Mesenchymal stem cell (in vitro differentiated cells and primary cell): Measurements from ENCODE around the gene CDK6.

Experiments
- DNase-seq: peaks from one replicate; pipeline ENCODE4 v3.0.0-alpha.2; 2013
- H2AFZ ChIP-seq: one replicate; pipeline ENCODE4 v1.6.1; 2013; ENCODE audit warnings: low read depth, mild to moderate bottlenecking, control low read depth, inconsistent platforms, low read length, moderate library complexity
- H2AK5ac ChIP-seq: 2 replicates; pipeline ENCODE4 v1.6.1; 2013; ENCODE audit warnings: low read length, moderate library complexity, mild to moderate bottlenecking, inconsistent platforms; ENCODE audit not compliant: severe bottlenecking
- H2BK120ac ChIP-seq: one replicate; pipeline ENCODE4 v1.6.1; 2013; ENCODE audit warnings: low read depth, mild to moderate bottlenecking, inconsistent platforms, low read length, moderate library complexity
- H2BK12ac ChIP-seq, 2 experiments: one replicate each; pipeline ENCODE4 v1.6.1; 2013; ENCODE audit warnings: inconsistent platforms in 2 of 2, low read length in 2 of 2, mild to moderate bottlenecking in 2 of 2, moderate library complexity in 2 of 2, control low read depth in 1 of 2
- H2BK15ac ChIP-seq: one replicate; pipeline ENCODE4 v1.6.1; 2013; ENCODE audit warnings: mild to moderate bottlenecking, low read depth, inconsistent platforms; ENCODE audit not compliant: poor library complexity, severe bottlenecking
- H2BK5ac ChIP-seq: 2 replicates; pipeline ENCODE4 v1.6.1; 2013; ENCODE audit warnings: low read depth, mild to moderate bottlenecking, low read length, control low read depth, inconsistent platforms; ENCODE audit not compliant: poor library complexity, severe bottlenecking
- H3K14ac ChIP-seq, 2 experiments: one replicate each; pipeline ENCODE4 v1.6.1; 2013; ENCODE audit warnings: inconsistent platforms in 2 of 2, low read length in 2 of 2, control low read depth in 1 of 2, mild to moderate bottlenecking in 1 of 2, moderate library complexity in 1 of 2
- H3K18ac ChIP-seq, 2 experiments: one replicate each; pipeline ENCODE4 v1.6.1; 2013; ENCODE audit warnings: inconsistent platforms in 2 of 2, low read length in 2 of 2, control low read depth in 1 of 2, low read depth in 1 of 2, mild to moderate bottlenecking in 1 of 2
- H3K23ac ChIP-seq, 2 experiments: one replicate each; pipeline ENCODE4 v1.6.1; 2013; ENCODE audit warnings: inconsistent platforms in 2 of 2, low read length in 2 of 2, mild to moderate bottlenecking in 2 of 2, moderate library complexity in 2 of 2, control low read depth in 1 of 2
- H3K27ac ChIP-seq: 2 replicates; pipeline ENCODE4 v1.5.1; 2013; ENCODE audit warnings: mild to moderate bottlenecking, moderate library complexity, low read length, control low read depth, inconsistent platforms; ENCODE audit not compliant: poor library complexity, severe bottlenecking
- H3K27me3 ChIP-seq, 2 experiments: 2 replicates each; pipeline versions ENCODE4 v1.6.1 to v1.7.0; 2013; ENCODE audit warnings: low read length in 2 of 2, mild to moderate bottlenecking in 2 of 2, moderate library complexity in 2 of 2, control low read depth in 1 of 2, inconsistent platforms in 1 of 2; ENCODE audit not compliant: control insufficient read depth in 1 of 2, insufficient read depth in 1 of 2
- H3K36me3 ChIP-seq, 2 experiments: 2 replicates each; pipeline versions ENCODE4 v1.6.1 to v1.7.0; 2013; ENCODE audit warnings: low read length in 2 of 2, control low read depth in 1 of 2, inconsistent platforms in 1 of 2, low read depth in 1 of 2, mild to moderate bottlenecking in 1 of 2; ENCODE audit not compliant: insufficient read depth in 2 of 2, control insufficient read depth in 1 of 2
- H3K4ac ChIP-seq, 2 experiments: one replicate each; pipeline ENCODE4 v1.6.1; 2013; ENCODE audit warnings: inconsistent platforms in 2 of 2, low read length in 2 of 2, mild to moderate bottlenecking in 2 of 2, moderate library complexity in 2 of 2, control low read depth in 1 of 2, low read depth in 1 of 2
- H3K4me1 ChIP-seq: 2 replicates; pipeline ENCODE4 v1.6.1; 2013; ENCODE audit warnings: low read depth, low read length, control low read depth; ENCODE audit not compliant: control insufficient read depth, insufficient read depth
- H3K4me2 ChIP-seq: 2 replicates; pipeline ENCODE4 v1.6.1; 2013; ENCODE audit warnings: low read length, mild to moderate bottlenecking, inconsistent platforms; ENCODE audit not compliant: poor library complexity, severe bottlenecking
- H3K4me3 ChIP-seq, 2 experiments: 2 replicates each; pipeline versions ENCODE4 v1.5.1 to v1.7.0; 2013; ENCODE audit warnings: low read length in 2 of 2, mild to moderate bottlenecking in 2 of 2, control low read depth in 1 of 2, low read depth in 1 of 2; ENCODE audit not compliant: insufficient read depth in 1 of 2
- H3K79me1 ChIP-seq: replicated peaks from 2 replicates; pipeline ENCODE4 v1.6.1; 2013; ENCODE audit warnings: mild to moderate bottlenecking, control low read depth, low read length, inconsistent platforms; ENCODE audit not compliant: poor library complexity, severe bottlenecking
- H3K9ac ChIP-seq: 2 replicates; pipeline ENCODE4 v1.7.0; 2013; ENCODE audit warnings: mild to moderate bottlenecking, low read length, moderate library complexity
- H3K9me3 ChIP-seq: 2 replicates; pipeline ENCODE4 v1.7.0; 2013; ENCODE audit warnings: mild to moderate bottlenecking, low read length; ENCODE audit not compliant: control insufficient read depth
- H4K8ac ChIP-seq: one replicate; pipeline ENCODE4 v1.6.1; 2013; ENCODE audit warnings: inconsistent platforms, mild to moderate bottlenecking, low read length, moderate library complexity
- H4K91ac ChIP-seq: one replicate; pipeline ENCODE4 v1.6.1; 2013; ENCODE audit warnings: mild to moderate bottlenecking, low read length, inconsistent platforms
- WGBS: methylation state at CpG from one replicate; pipeline ENCODE4 v1.1.7; 2013; ENCODE audit warnings: mixed read lengths; 5-methylcytosine and 5-hydroxymethylcytosine counted together

Gene CDK6

GRCh38 chr7:92848851-92849250 lies 12.5 kb upstream of the CDK6 start:
- H2BK12ac ChIP-seq, result no peak overlapping the region
- no peak overlapping the region for H2AFZ ChIP-seq
- no peak overlapping the region for H3K4ac ChIP-seq
- H3K14ac ChIP-seq, result no peak overlapping the region
- no peak overlapping the region for H3K4me2 ChIP-seq
- no peak overlapping the region for H3K4me3 ChIP-seq
- no peak overlapping the region for H2BK5ac ChIP-seq
- H3K79me1 ChIP-seq, result no peaks in the 10 kb centered on the region
- H3K36me3 ChIP-seq, result no peaks in the 10 kb centered on the region
- 97% methylated on average over 3 of the region's 3 CpGs for WGBS
- H2AK5ac ChIP-seq, result no peak overlapping the region
- no peak for DNase-seq
- H4K91ac ChIP-seq, result no peak overlapping the region
- H3K18ac ChIP-seq, result no peak overlapping the region
- H3K23ac ChIP-seq, result no peak overlapping the region
- no peak overlapping the region for H4K8ac ChIP-seq
- no peaks in the 10 kb centered on the region for H3K27me3 ChIP-seq
- H3K27ac ChIP-seq, result no peak overlapping the region
- no peak overlapping the region for H2BK120ac ChIP-seq
- H3K4me1 ChIP-seq, result no peaks in the 10 kb centered on the region
- H3K9ac ChIP-seq, result no peak overlapping the region
- H3K9me3 ChIP-seq, result no peaks in the 10 kb centered on the region
- H2BK15ac ChIP-seq, result no peak overlapping the region

- H2BK15ac ChIP-seq, result no peak overlapping the region
- H3K4me3 ChIP-seq, result no peak overlapping the region
- DNase-seq, result no peak
- no peak overlapping the region for H2BK5ac ChIP-seq
- H2AFZ ChIP-seq, result no peak overlapping the region
- no peak overlapping the region for H3K4ac ChIP-seq
- no peak overlapping the region for H3K14ac ChIP-seq
- H3K4me2 ChIP-seq, result no peak overlapping the region
- H3K9ac ChIP-seq, result no peak overlapping the region
- no peak overlapping the region for H2AK5ac ChIP-seq
- H3K36me3 ChIP-seq, result no peaks in the 10 kb centered on the region
- no peaks in the 10 kb centered on the region for H3K27me3 ChIP-seq
- no peak overlapping the region for H3K18ac ChIP-seq
- H2BK120ac ChIP-seq, result no peak overlapping the region
- 95% methylated on average over 1 of the region's 2 CpGs for WGBS
- no peak overlapping the region for H4K8ac ChIP-seq
- no peaks in the 10 kb centered on the region for H3K79me1 ChIP-seq
- no peak overlapping the region for H3K27ac ChIP-seq
- no peak overlapping the region for H2BK12ac ChIP-seq
- H3K9me3 ChIP-seq, result no peaks in the 10 kb centered on the region
- H3K4me1 ChIP-seq, result no peaks in the 10 kb centered on the region
- no peak overlapping the region for H3K23ac ChIP-seq
- no peak overlapping the region for H4K91ac ChIP-seq
These were observed 12.1 kb upstream of the CDK6 start for GRCh38 chr7:92848441-92848840.

GRCh38 chr7:92847305-92847704 lies 10.9 kb upstream of the CDK6 start:
- H2BK15ac ChIP-seq, result no peak overlapping the region
- no peak overlapping the region for H2BK5ac ChIP-seq
- no peak overlapping the region for H3K9ac ChIP-seq
- 95% methylated on average over 2 of the region's 2 CpGs for WGBS
- no peaks in the 10 kb centered on the region for H3K79me1 ChIP-seq
- no peak overlapping the region for H3K4me2 ChIP-seq
- no peak overlapping the region for H2BK120ac ChIP-seq
- H3K4me3 ChIP-seq, result no peak overlapping the region
- H3K36me3 ChIP-seq, result no peaks in the 10 kb centered on the region
- H3K4me1 ChIP-seq, result no peaks in the 10 kb centered on the region
- no peak overlapping the region for H4K91ac ChIP-seq
- H3K4ac ChIP-seq, result no peak overlapping the region
- no peak overlapping the region for H3K23ac ChIP-seq
- no peak overlapping the region for H2AK5ac ChIP-seq
- DNase-seq, result no peak
- H3K27ac ChIP-seq, result no peak overlapping the region
- no peaks in the 10 kb centered on the region for H3K27me3 ChIP-seq
- H4K8ac ChIP-seq, result no peak overlapping the region
- no peak overlapping the region for H3K18ac ChIP-seq
- H3K9me3 ChIP-seq, result no peaks in the 10 kb centered on the region
- no peak overlapping the region for H2BK12ac ChIP-seq
- no peak overlapping the region for H3K14ac ChIP-seq
- H2AFZ ChIP-seq, result no peak overlapping the region

DNA sequence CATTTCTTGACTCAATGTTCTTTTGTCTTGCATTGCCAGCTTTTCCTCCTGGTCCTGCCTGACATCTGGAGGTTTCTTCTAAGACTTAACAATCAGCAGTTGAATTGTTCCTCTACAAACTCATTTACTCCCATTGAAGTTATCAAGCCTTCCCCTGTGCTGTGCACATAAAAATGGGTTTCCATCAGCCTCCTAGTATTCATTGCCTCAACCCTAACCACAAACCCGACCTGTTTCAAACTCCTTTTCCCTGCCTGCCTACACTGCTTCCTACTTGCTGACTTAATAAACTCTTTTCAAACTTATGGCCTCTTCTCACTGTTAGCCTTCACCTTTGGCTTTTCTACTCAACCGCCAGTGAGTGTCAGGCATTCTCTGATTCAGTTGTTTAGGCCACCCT lies 9.4 kb upstream of the CDK6 start:
- WGBS, result 78% methylated on average over 2 of the region's 2 CpGs
- H3K79me1 ChIP-seq, result no peaks in the 10 kb centered on the region
- no peak for DNase-seq

More for the DNA sequence above, 9.4 kb upstream of the CDK6 start:
- no peaks in the 10 kb centered on the region for H3K36me3 ChIP-seq
- H2AFZ ChIP-seq, result no peak overlapping the region
- H3K4me1 ChIP-seq, result no peaks in the 10 kb centered on the region
- H3K9me3 ChIP-seq, result no peaks in the 10 kb centered on the region
- H3K23ac ChIP-seq, result no peak overlapping the region
- H2BK120ac ChIP-seq, result no peak overlapping the region
- no peaks in the 10 kb centered on the region for H3K27me3 ChIP-seq
- H2BK12ac ChIP-seq, result no peak overlapping the region
- H3K18ac ChIP-seq, result no peak overlapping the region
- H2AK5ac ChIP-seq, result no peak overlapping the region
- H3K14ac ChIP-seq, result no peak overlapping the region
- no peak overlapping the region for H3K4me3 ChIP-seq
- no peak overlapping the region for H3K27ac ChIP-seq
- no peak overlapping the region for H2BK15ac ChIP-seq
- H3K4me2 ChIP-seq, result no peak overlapping the region
- no peak overlapping the region for H2BK5ac ChIP-seq
- no peak overlapping the region for H4K8ac ChIP-seq
- no peak overlapping the region for H3K4ac ChIP-seq
- H3K9ac ChIP-seq, result no peak overlapping the region
- no peak overlapping the region for H4K91ac ChIP-seq
